Stomach smooth muscle (tissue), 2 donors: ENCODE results near the gene MISP3.

ENCODE experiments used
- H3K27ac ChIP-seq: one replicate; pipeline ENCODE4 v1.7.0; 2013; ENCODE audit warnings: mild to moderate bottlenecking, low read length, inconsistent platforms
- H3K27me3 ChIP-seq, 2 donors: one replicate each; pipeline ENCODE4 v1.7.0; 2013; ENCODE audit warnings: low read length in 2 of 2; ENCODE audit not compliant: insufficient read depth in 2 of 2, control insufficient read depth in 1 of 2
- H3K36me3 ChIP-seq, 2 donors: one replicate each; pipeline ENCODE4 v1.7.0; 2013; ENCODE audit warnings: low read length in 2 of 2; ENCODE audit not compliant: control insufficient read depth in 2 of 2, insufficient read depth in 2 of 2
- H3K4me1 ChIP-seq: one replicate; pipeline ENCODE4 v1.7.0; 2013; ENCODE audit warnings: low read length; ENCODE audit not compliant: control insufficient read depth, insufficient read depth
- H3K4me3 ChIP-seq, 2 donors: one replicate each; pipeline ENCODE4 v1.7.0; 2013; ENCODE audit warnings: low read length in 2 of 2
- H3K9ac ChIP-seq, 2 donors: one replicate each; pipeline ENCODE4 v1.7.0; 2013; ENCODE audit warnings: low read length in 2 of 2, mild to moderate bottlenecking in 1 of 2
- H3K9me3 ChIP-seq, 2 donors: one replicate each; pipeline ENCODE4 v1.7.0; 2013; ENCODE audit warnings: low read length in 2 of 2; ENCODE audit not compliant: control insufficient read depth in 2 of 2
- donor health status: healthy.
- donor health status: Pancreatic carcinoma.

The MISP3 gene

GRCh38 chr19:14061751-14062557 is 10.6 kb upstream of the MISP3 start, which contains the start of gene PALM3:
Gene PALM3, minus strand, starts transcription at chr19:14062076. Its CDS starts 96 bp downstream, at chr19:14061980.
- Histone ChIP-seq H3K4me1 (peaks cover 5% of the 10 kb centered on the region), H3K27ac (no peak within 1 kb of the TSS), H3K36me3 (no peaks in the 10 kb centered on the region), H3K9ac (no peak within 1 kb of the TSS), H3K9me3 (no peaks in the 10 kb centered on the region), H3K27me3 (peaks cover 31% of the 10 kb centered on the region in 2 donors), H3K4me3 (no peak within 1 kb of the TSS)

- H3K9me3 ChIP-seq, result no peaks in the 10 kb centered on the region
- peaks cover 31% of the 10 kb centered on the region in 2 donors for H3K27me3 ChIP-seq
- peaks cover 5% of the 10 kb centered on the region for H3K4me1 ChIP-seq
- no peak overlapping the region for H3K9ac ChIP-seq
- H3K36me3 ChIP-seq, result no peaks in the 10 kb centered on the region
- no peak overlapping the region for H3K27ac ChIP-seq
- H3K4me3 ChIP-seq, result no peak overlapping the region
These were observed 10.1 kb upstream of the MISP3 start for GRCh38 chr19:14062558-14062855.

- H3K9me3 ChIP-seq, result no peaks in the 10 kb centered on the region
- H3K9ac ChIP-seq, result no peak overlapping the region
- peaks cover 26 to 30% of the 10 kb centered on the region in 2 donors for H3K27me3 ChIP-seq
- H3K36me3 ChIP-seq, result no peaks in the 10 kb centered on the region
- H3K27ac ChIP-seq, result no peak overlapping the region
- no peak overlapping the region for H3K4me3 ChIP-seq
- peaks cover 1% of the 10 kb centered on the region for H3K4me1 ChIP-seq
These were observed 9.5 kb upstream of the MISP3 start for GRCh38 chr19:14063105-14063504.

- no peaks in the 10 kb centered on the region for H3K4me1 ChIP-seq
- no peaks in the 10 kb centered on the region for H3K9me3 ChIP-seq
- no peak overlapping the region for H3K4me3 ChIP-seq
- no peak overlapping the region for H3K9ac ChIP-seq
- H3K27ac ChIP-seq, result no peak overlapping the region
- peaks cover 4 to 7% of the 10 kb centered on the region in 2 donors for H3K27me3 ChIP-seq
- no peaks in the 10 kb centered on the region for H3K36me3 ChIP-seq
These were observed 6.5 kb upstream of the MISP3 start for GRCh38 chr19:14066134-14066533.

- Histone ChIP-seq H3K9ac (no peak overlapping the region), H3K36me3 (no peaks in the 10 kb centered on the region), H3K27ac (no peak overlapping the region), H3K4me1 (peaks cover 33% of the 10 kb centered on the region), H3K9me3 (no peaks in the 10 kb centered on the region), H3K4me3 (no peak overlapping the region), H3K27me3 (no peaks in the 10 kb centered on the region)
These were observed 2.1 kb upstream of the MISP3 start for GRCh38 chr19:14070268-14071050.

GRCh38 chr19:14073261-14073924 is 807 bp downstream of the MISP3 start:
- peaks cover 34% of the 10 kb centered on the region for H3K4me1 ChIP-seq
- peak overlapping the region; percentile 86 to 87 for H3K4me3 ChIP-seq
- H3K36me3 ChIP-seq, result no peaks in the 10 kb centered on the region
- no peaks in the 10 kb centered on the region for H3K9me3 ChIP-seq
- H3K27me3 ChIP-seq, result no peaks in the 10 kb centered on the region
- peak overlapping the region; percentile 83 for H3K27ac ChIP-seq
- peak overlapping the region; percentile 80 to 88 for H3K9ac ChIP-seq

GRCh38 chr19:14073925-14074838 is 1.6 kb downstream of the MISP3 start:
- peak overlapping the region; percentile 83 for H3K27ac ChIP-seq
- H3K36me3 ChIP-seq, result no peaks in the 10 kb centered on the region
- peak overlapping the region; percentile 80 to 88 for H3K9ac ChIP-seq
- H3K4me1 ChIP-seq, result peaks cover 34% of the 10 kb centered on the region
- peak overlapping the region; percentile 86 to 87 for H3K4me3 ChIP-seq
- H3K9me3 ChIP-seq, result no peaks in the 10 kb centered on the region
- H3K27me3 ChIP-seq, result no peaks in the 10 kb centered on the region

- no peak overlapping the region for H3K9ac ChIP-seq
- H3K9me3 ChIP-seq, result no peaks in the 10 kb centered on the region
- H3K36me3 ChIP-seq, result no peaks in the 10 kb centered on the region
- no peaks in the 10 kb centered on the region for H3K27me3 ChIP-seq
- H3K4me3 ChIP-seq, result no peak overlapping the region
- H3K4me1 ChIP-seq, result peaks cover 33% of the 10 kb centered on the region
- no peak overlapping the region for H3K27ac ChIP-seq
These were observed 5.8 kb downstream of the MISP3 start for GRCh38 chr19:14078411-14078810.

GRCh38 chr19:14080887-14081796 is 8.6 kb downstream of the MISP3 start:
- Histone ChIP-seq H3K27me3 (no peaks in the 10 kb centered on the region), H3K9ac (peak overlapping the region; percentile 96 to 97), H3K4me3 (peak overlapping the region; percentile 89 to 95), H3K4me1 (peaks cover 16% of the 10 kb centered on the region), H3K36me3 (no peaks in the 10 kb centered on the region), H3K27ac (peak overlapping the region; percentile 86), H3K9me3 (no peaks in the 10 kb centered on the region)
